Aortic smooth muscle cell (primary cell): ENCODE results near the gene NELFB. TPM values are rescaled to one million over a fixed set of nuclear protein-coding genes. Genes with fewer than 3 reads are reported as not detected.

ENCODE experiments used
- total RNA-seq: library from RNA; depleted of rRNA; stranded (reverse); fragments of >200 nt; gene quantifications from 2 replicates; pipeline ENCODE4 v1.2.3, GENCODE V29; 2014

The NELFB gene
- total RNA-seq, result 44.7 and 51.8 TPM in 2 replicates

DNA sequence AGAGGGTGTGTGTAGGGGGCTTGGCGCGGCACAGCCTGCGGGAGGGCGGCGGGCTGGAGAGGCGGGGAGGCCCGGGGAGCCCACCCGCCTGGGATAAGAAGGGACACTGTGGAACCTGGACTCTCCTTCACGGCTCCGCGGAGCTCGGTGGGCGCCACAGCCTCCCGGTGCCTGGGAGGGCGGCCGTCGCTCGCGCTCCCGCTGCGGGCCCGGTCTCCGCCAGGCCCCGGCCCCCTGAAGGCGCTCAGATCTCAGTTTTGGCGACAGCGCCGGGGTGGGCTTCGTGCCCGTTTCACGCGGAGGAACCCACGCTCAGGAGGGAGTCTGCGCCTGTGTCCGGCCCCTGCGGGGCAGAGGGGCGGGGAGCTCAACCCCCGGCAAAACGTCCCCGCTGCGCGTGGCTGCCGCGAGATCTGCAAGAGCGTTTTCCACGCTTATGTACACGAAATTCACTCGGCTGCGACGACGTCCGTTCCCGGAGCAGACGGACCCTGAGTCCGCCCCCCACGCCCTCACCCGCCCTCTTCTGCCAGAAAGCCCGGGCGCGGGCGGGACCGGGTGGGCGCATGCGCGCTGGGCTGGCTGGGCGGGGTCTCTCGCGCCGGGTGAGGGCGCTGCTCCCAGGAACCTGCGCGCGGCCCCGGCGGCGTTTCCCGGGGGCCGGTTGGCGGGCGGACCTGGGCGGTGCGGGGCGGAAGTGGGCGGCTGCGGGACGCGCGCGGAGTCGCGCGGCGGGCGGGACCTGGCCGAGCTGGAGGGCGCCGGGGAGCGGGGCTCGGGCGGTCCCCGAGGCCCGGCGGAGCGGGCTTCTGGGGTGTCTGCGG is at the start of gene NELFB:
TSS of gene NELFB (plus strand) at position 704 of the 824 bp plus-strand sequence.

DNA sequence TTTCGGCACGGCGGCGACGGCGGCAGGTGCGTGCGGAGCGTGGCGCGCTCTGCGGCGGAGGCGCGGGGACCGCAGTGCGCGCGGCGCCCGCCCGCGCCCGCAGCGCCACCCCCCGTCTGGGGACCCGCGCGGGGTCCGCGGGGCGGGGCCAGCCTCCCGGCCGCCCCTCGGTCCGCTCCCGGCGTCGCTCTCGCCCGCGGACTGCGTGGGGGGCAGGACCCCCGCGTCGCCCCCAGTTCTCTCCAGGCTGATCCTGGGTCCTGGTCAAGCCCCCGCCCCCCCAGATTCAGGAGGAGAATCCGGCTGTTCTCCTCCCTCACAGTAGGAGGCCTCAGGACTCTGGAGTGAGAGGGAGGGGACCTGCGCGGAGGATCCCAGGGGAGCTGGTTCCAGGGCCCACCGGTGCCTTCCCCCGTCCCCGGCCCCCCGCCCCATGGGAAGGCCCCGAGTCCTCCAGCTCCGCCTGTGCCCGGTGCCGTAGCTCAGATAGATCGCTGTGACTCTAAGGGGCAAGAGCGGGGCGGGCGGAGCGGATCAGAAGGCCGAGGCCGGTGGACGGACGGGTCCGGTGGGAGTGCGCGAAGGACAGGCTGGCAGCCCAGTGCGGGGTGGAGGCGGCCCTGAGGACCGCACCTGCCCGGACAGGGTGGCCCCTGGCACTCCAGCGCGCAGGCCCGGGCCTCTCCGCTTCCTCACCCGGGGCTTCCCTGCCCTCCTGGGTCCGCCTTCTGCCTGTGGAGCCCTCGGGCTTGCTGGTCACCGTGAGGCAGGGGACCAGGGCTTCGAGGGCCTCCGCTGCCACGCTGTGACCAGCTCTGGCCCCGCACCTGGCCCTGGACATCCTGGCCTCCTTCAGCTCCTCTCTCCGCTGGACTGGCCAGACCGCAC is 32.7 kb upstream of the NELFB start, which contains the start of gene RNF208:
TSS of gene RNF208 (minus strand) at position 51 of the 888 bp plus-strand sequence. CDS start 1,028 bp downstream, outside the sequence.

DNA sequence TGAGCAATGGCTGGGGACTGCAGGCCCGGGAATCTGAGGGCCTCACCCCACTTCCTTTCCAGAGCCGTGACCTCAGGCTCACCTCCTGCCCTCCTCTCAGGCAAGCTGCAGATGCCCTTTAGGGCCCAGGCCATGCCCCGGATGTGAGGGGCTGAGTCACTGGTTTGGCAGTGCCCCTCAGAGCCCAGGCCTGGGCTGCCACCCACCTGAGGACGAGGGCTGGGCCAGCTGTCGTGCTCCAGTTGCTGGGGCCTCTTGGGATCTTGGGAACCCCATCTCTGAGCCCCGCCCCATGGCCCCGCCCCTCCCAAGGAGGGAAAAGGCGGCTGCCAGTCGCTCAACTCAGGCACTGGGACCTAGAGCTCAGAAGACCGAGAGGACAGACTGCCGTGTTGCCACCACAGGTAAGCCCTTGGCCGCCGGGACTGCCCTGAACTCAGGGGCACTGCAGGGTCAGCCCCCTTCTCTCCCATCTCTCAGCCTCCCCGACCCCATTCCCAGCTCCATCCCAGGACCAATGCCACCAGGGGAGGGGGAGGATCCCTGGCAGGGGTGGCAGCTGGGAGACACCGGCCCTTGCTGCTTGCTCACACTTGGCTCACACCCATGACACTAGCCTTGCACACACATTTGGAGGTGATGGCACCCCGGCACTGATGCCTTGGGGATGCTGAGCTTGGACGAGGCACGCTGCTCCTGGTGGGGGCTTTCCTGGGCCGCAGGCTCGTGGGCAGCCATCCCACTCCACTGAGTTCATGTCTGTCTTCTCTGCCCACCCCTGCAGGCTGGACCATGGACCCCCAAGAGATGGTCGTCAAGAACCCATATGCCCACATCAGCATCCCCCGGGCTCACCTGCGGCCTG is 30.1 kb upstream of the NELFB start, which contains the start of gene CYSRT1:
TSS of gene CYSRT1 (plus strand) at position 345 of the 865 bp plus-strand sequence. CDS start at position 793, 448 bp downstream.

DNA sequence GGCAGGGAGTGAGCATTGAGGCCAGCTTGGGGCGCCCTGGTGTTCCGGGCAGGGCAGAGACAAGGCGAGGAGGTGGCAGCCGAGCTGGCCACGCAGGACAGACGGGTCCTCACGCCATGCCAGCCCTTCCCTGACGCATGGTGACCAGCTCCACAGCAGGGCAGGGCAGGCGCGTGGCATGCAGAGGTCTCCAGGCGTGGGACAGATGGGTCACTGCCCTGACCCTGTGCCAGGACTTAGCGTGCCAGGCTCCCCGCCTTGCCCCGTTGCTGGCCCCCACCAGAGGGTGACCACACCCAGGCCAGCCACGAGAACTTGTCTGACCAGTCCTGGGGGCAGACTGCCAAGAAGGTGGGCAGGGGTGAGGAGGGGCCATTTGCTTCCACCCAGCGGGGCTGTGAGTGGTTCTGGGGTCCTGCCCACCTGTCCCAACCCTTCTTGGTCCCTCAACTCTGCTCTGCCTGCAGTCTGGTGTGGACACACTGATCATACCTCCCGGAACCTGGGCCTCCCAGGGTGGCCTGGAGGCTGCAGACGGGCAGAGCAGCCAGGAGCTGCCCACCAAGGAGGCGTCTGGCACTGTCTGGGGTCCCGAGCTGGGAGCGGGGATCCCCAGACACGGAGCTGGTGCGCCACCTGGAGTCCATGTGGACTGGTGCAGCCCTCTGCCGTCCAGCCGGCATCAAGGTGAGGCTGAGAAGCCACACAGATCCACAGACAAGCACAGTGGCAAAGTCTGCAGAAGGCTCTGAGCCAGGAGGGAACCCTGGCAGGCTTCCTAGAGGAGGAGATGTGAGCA is 27.9 kb upstream of the NELFB start, which contains the start of gene RNF224:
TSS of gene RNF224 (plus strand) at position 449 of the 799 bp plus-strand sequence. CDS start 834 bp downstream, outside the sequence.

DNA sequence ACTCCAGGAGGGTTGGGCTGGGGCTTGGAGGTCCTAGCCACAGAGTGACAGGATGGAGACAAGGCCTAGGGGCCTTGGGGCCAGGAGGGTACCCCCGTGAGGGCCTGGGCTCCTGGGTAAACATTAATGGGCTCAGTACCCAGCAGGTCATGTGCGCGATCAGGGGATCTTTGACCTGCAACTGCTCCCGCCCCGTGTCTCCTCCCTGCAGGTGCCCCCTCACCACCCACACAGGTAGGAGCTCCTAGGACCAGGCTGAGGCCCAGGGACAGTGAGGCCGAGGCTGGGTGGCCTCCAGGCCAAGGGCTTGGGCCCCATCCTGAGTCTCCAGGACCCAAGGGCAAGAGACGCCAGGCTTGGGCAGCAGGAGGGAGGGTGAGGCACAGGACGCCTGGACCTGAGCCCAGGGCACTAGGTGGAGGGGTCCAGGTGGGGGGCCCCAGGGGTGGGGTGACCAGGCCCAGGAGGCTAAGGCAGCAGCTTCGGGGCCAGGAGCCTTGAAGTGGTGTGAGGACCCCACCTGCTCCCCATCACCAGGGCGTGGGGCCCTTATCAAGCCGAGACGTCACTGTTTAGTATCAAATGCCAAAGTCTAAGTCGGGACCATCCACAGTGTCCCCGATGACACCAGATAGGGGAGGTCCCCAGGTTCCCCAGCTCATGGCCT is 24.3 kb upstream of the NELFB start, which contains the start of gene SLC34A3:
TSS of gene SLC34A3 (plus strand) at position 197 of the 667 bp plus-strand sequence. CDS start 802 bp downstream, outside the sequence.

DNA sequence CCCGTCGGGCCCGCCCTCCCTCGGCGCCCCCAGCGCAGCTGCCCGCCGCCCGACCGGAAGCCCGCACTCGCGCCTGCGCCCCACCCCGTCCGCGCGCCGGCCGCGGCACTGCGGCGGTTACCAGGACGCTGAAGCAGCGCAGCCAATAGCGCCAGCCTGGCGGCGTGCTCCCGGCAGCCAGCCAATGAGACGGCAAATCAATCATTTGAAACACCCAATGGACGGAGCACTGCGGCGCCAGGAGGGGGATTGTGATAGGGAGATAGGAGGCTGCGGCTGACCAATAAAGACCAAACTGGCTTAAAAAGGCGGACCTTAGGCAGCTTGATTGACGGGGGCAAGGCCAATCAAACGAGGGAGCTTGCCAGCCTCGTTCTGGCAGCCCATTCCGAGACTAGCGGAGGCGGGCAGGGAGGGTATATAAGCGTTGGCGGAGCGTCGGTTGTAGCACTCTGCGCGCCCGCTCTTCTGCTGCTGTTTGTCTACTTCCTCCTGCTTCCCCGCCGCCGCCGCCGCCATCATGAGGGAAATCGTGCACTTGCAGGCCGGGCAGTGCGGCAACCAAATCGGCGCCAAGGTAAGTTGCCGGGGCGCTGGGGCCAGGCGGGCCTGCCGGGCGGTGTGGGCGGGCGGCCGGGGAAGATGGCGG is 14.2 kb upstream of the NELFB start, which contains the start of gene TUBB4B:
TSS of gene TUBB4B (plus strand) at position 447 of the 649 bp plus-strand sequence. CDS start at position 521, 74 bp downstream.

DNA sequence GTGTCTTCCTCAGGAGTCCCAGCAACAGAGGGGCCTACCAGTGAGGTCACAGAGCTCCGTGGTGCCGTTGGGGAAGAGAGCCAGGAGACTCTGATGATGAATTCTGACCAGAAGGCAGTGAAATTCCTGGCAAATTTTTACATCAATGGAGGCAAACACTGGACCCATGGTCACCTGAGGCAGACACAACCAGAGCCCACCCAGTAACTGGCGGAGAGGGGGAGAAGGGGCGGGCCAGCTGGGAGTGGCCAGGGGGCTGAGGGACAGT is 4.0 kb upstream of the NELFB start, which contains the start of gene STPG3:
TSS of gene STPG3 (plus strand) at position 93 of the 268 bp plus-strand sequence. CDS start at position 94, 1 bp downstream.

DNA sequence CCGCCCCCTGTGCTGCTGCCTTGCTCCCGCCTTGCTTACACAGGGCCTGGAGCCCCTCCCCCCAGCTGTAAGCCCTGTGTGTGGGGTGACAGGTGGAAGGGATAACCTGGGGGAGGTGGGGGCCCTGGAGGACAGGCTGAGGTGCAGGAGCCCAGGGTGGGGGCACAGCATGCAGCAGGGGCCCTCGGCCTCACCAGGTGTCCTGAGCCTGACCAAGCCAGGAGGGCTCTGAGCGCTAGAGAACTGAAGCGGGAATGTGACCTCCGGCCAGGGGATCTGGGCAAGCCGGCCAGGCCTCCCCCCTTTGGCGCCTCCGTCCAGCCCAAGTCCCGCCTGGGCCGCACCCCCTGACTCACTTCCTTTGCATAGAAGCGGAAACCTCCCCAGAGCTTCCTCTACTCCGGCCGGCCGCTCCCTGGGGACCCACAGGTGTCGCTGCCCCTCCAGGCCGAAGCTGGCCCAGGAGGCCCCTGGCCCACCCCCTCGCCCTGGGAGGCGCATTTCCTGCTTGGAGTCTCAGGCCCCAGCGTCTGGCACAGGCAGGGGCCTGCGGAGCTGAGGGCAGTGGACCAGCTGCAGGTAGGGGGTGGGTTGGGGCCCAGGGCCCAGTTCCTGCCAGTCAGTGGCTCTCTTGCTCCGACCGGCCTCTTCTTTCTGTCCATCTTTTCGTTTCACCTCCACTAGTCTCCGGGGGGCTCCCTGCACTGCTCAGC is 22.4 kb downstream of the NELFB start, which contains the start of gene TOR4A:
TSS of gene TOR4A (plus strand) at position 398 of the 713 bp plus-strand sequence. CDS start 964 bp downstream, outside the sequence.

DNA sequence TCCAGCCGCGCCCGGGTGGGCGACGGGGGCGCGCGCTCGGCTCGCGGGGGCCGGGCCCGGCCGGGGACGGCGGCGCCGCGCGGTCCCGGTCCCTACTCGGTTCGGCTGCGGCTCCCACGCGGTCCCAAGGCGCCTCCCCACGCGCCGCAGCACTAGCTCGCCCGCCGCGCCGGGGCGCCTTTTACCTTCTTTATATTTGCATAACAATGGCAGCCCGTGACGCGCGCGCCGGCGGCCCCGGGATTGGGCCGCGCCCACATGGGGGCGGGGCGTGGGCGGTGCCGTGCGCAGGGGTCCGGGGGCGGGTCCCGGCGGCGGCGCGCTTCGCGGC is 47.0 kb downstream of the NELFB start, which contains the start of gene NRARP:
TSS of gene NRARP (minus strand) at position 154 of the 331 bp plus-strand sequence. CDS start 343 bp downstream, outside the sequence.

Other genes starting within 250 kb of the NELFB start
- gene ABCA2, start 227.1 kb upstream of the NELFB start, total RNA-seq, result 33.4 and 40.3 TPM in 2 replicates
- gene FUT7, start 223.2 kb upstream of the NELFB start, total RNA-seq, result not detected in 2 replicates
- gene NPDC1, start 209.2 kb upstream of the NELFB start, total RNA-seq, result 21.4 and 28.4 TPM in 2 replicates
- not detected in 2 replicates for gene ENTPD2, start 201.3 kb upstream of the NELFB start, total RNA-seq
- gene SAPCD2, start 184.8 kb upstream of the NELFB start, total RNA-seq, result 5.1 and 7.7 TPM in 2 replicates
- 14.0 and 19.0 TPM in 2 replicates for gene UAP1L1, start 177.8 kb upstream of the NELFB start, total RNA-seq
- 84.3 and 90.3 TPM in 2 replicates for gene MAN1B1, start 168.3 kb upstream of the NELFB start, total RNA-seq
- 83.8 and 87.8 TPM in 2 replicates for gene DPP7, start 140.6 kb upstream of the NELFB start, total RNA-seq
- 0.06 and 0.13 TPM in 2 replicates for gene GRIN1, start 116.2 kb upstream of the NELFB start, total RNA-seq
- gene LRRC26, start 85.3 kb upstream of the NELFB start, total RNA-seq, result not detected in 2 replicates
- gene TMEM210, start 83.3 kb upstream of the NELFB start, total RNA-seq, result not detected in 2 replicates
- gene ANAPC2, start 66.8 kb upstream of the NELFB start, total RNA-seq, result 21.9 and 23.6 TPM in 2 replicates
- 73.2 and 78.1 TPM in 2 replicates for gene SSNA1, start 66.7 kb upstream of the NELFB start, total RNA-seq
- gene TPRN, start 54.6 kb upstream of the NELFB start, total RNA-seq, result 5.2 and 5.8 TPM in 2 replicates
- gene TMEM203, start 49.7 kb upstream of the NELFB start, total RNA-seq, result 28.7 and 34.1 TPM in 2 replicates
- 3.1 and 3.3 TPM in 2 replicates for gene NDOR1, start 49.6 kb upstream of the NELFB start, total RNA-seq
- 0.40 and 0.50 TPM in 2 replicates for gene RNF208, start 33.1 kb upstream of the NELFB start, total RNA-seq
- 0.87 and 1.2 TPM in 2 replicates for gene CYSRT1, start 30.2 kb upstream of the NELFB start, total RNA-seq
- 0.12 and 0.13 TPM in 2 replicates for gene RNF224, start 27.8 kb upstream of the NELFB start, total RNA-seq
- gene SLC34A3, start 24.4 kb upstream of the NELFB start, total RNA-seq, result 0.06 and 0.13 TPM in 2 replicates
- 144 and 225 TPM in 2 replicates for gene TUBB4B, start 14.0 kb upstream of the NELFB start, total RNA-seq
- gene STPG3, start 4.0 kb upstream of the NELFB start, total RNA-seq, result not detected in 2 replicates
- gene TOR4A, start 22.4 kb downstream of the NELFB start, total RNA-seq, result 35.2 and 35.7 TPM in 2 replicates
- 0.25 and 0.53 TPM in 2 replicates for gene NRARP, start 46.9 kb downstream of the NELFB start, total RNA-seq
- gene EXD3, start 167.8 kb downstream of the NELFB start, total RNA-seq, result 7.1 and 8.6 TPM in 2 replicates
- 0.53 and 0.56 TPM in 2 replicates for gene NOXA1, start 168.1 kb downstream of the NELFB start, total RNA-seq
- gene ENTPD8, start 186.0 kb downstream of the NELFB start, total RNA-seq, result under 0.01 and 0.06 TPM in 2 replicates
- 14.3 and 17.3 TPM in 2 replicates for gene NSMF, start 204.0 kb downstream of the NELFB start, total RNA-seq